ENCODE measurements around the gene RAB27B. TPM values are rescaled to one million over a fixed set of nuclear protein-coding genes. Genes with fewer than 3 reads are reported as not detected.

Gene RAB27B, protein sequence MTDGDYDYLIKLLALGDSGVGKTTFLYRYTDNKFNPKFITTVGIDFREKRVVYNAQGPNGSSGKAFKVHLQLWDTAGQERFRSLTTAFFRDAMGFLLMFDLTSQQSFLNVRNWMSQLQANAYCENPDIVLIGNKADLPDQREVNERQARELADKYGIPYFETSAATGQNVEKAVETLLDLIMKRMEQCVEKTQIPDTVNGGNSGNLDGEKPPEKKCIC
- 1 to 10 TPM; 2.1 to 3.4 TPM for total RNA-seq

DNA sequence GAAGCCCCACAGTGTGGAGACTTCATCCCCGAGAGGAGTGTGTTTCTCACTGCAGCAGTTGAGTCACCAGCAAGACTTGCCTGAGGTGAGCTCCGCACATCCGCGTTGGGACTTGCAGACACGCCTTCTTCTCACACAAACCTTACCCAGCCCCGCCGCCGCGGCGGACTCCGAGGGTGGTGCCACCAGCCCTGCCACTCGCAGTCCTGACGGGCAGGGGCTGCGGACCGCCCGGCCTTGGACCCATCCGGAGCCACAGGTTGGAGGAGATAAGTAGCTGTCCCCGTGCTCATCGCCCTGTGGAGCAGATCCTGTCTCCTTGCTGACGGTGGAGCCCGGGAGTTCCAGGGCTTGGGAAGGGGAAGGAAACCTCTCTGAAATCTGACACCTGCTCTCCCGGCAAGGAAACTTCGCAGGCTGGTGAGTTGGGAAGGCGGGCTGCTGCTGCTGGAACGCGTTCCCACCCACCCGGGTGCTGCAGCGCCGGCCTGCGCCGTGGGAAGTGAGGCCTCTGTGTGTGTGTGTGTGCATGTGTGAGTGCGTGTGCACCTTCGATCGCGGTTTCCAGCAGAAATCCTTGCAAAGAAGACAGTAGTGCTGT is at the start of gene RAB27B:
RAB27B (plus strand) TSS at position 197 of the 601 bp plus-strand sequence. CDS start 49,109 bp downstream, outside the sequence.

Other genes with a start within 250 kb of the RAB27B start
- gene DYNAP, start 237.2 kb upstream of the RAB27B start, total RNA-seq = not detected
- not detected for gene CCDC68, start 131.0 kb downstream of the RAB27B start, total RNA-seq